ENCODE measurements around the gene SRRM1. TPM values are rescaled to one million over a fixed set of nuclear protein-coding genes. Genes with fewer than 3 reads are reported as not detected.
"Not testable (repeated sequence)": the region's sequence is repeated elsewhere in the genome, so short reads cannot be mapped to it uniquely, and the experiment has no call there.

The SRRM1 gene
- total RNA-seq, 4 donors from 2014 or later: 106 to 164 (median 152) TPM

DNA sequence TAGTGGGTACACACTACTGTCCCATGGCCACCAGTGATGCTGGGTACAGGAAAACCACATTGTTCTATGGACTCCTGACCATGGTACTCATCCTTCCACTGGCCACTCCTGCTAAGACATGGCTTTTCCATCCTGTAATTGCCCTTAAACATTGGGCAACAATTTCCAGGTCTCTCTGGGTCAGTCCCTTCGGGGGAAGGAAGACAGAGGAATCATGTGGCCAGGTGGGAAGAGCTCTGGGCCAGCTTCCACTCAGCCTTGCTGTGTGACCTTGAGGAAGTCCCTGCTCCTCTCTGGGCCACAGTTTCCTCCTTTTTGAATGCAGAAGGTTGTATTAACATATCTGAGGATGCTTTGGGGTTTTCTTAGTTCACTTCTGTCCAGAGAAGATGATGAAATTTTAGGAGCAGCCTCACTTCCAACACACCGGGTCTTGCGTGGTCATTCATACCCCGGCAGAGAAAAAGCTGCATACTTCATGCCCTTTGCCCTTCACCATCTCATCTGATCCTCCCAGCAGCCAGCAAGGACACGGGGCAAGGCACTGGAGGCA is 50.8 kb downstream of the SRRM1 start:
- no peaks in the 10 kb centered on the region for H3K27me3 ChIP-seq
- TF ChIP-seq POLR2A (IDR thresholded peaks at IDR 0.05): no peak
- TF ChIP-seq, protein P1, sequence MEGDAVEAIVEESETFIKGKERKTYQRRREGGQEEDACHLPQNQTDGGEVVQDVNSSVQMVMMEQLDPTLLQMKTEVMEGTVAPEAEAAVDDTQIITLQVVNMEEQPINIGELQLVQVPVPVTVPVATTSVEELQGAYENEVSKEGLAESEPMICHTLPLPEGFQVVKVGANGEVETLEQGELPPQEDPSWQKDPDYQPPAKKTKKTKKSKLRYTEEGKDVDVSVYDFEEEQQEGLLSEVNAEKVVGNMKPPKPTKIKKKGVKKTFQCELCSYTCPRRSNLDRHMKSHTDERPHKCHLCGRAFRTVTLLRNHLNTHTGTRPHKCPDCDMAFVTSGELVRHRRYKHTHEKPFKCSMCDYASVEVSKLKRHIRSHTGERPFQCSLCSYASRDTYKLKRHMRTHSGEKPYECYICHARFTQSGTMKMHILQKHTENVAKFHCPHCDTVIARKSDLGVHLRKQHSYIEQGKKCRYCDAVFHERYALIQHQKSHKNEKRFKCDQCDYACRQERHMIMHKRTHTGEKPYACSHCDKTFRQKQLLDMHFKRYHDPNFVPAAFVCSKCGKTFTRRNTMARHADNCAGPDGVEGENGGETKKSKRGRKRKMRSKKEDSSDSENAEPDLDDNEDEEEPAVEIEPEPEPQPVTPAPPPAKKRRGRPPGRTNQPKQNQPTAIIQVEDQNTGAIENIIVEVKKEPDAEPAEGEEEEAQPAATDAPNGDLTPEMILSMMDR (IDR thresholded peaks at IDR 0.05): no peak
- TF ChIP-seq EP300 (IDR thresholded peaks at IDR 0.05): no peak

DNA sequence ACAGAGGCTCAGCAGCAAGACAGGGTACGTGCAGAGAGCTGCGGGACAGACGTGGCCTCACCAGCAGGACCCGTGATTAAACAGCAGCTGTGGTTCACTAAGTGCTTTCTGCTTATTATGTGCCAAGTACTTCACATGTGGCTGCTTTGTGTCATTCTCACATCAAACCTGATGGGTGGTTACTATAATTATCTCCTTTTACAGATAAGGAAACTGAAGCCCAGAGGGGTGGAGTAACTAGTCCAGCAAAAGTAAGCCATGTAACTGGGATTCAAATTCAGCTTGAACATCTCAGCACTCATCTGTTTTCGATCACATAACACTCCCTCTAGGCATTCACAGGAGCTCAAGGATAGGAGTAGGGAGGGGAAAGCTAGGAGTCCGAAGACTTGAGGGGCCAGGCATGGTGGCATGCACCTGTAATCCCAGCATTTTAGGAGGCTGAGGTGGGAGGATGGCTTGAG is 51.3 kb downstream of the SRRM1 start:
- Histone ChIP-seq H3K4me1 (peaks cover 0 to 25% (median 7%) of the 10 kb centered on the region in 4 donors), H3K27ac (peak overlapping the region in 1 of 4 donors; percentile 52), H3K27me3 (no peaks in the 10 kb centered on the region), H3K9me3 (no peaks in the 10 kb centered on the region), H3K36me3 (no peaks in the 10 kb centered on the region), H3K4me3 (no peak overlapping the region)
- 33 to 43% methylated on average over 6 of the region's 6 CpGs for WGBS, 2 donors
- TF ChIP-seq EP300 (IDR thresholded peaks at IDR 0.05) (no peak), POLR2A (IDR thresholded peaks at IDR 0.05) (no peak)
- TF ChIP-seq, protein P1 (IDR thresholded peaks at IDR 0.05): no peak
- DNase-seq (ENCODE audit: low spot score in 2 of 2): no peak

More for the DNA sequence above, 50.8 kb downstream of the SRRM1 start:
- WGBS, 2 donors: 46 to 52% methylated on average over 5 of the region's 5 CpGs
- Histone ChIP-seq H3K36me3 (no peaks in the 10 kb centered on the region), H3K4me1 (peaks cover 0 to 25% (median 8%) of the 10 kb centered on the region in 4 donors), H3K9me3 (no peaks in the 10 kb centered on the region), H3K4me3 (no peak overlapping the region), H3K27ac (peak overlapping the region in 1 of 4 donors; percentile 52)
- no peak for DNase-seq (ENCODE audit: low spot score in 2 of 2)

DNA sequence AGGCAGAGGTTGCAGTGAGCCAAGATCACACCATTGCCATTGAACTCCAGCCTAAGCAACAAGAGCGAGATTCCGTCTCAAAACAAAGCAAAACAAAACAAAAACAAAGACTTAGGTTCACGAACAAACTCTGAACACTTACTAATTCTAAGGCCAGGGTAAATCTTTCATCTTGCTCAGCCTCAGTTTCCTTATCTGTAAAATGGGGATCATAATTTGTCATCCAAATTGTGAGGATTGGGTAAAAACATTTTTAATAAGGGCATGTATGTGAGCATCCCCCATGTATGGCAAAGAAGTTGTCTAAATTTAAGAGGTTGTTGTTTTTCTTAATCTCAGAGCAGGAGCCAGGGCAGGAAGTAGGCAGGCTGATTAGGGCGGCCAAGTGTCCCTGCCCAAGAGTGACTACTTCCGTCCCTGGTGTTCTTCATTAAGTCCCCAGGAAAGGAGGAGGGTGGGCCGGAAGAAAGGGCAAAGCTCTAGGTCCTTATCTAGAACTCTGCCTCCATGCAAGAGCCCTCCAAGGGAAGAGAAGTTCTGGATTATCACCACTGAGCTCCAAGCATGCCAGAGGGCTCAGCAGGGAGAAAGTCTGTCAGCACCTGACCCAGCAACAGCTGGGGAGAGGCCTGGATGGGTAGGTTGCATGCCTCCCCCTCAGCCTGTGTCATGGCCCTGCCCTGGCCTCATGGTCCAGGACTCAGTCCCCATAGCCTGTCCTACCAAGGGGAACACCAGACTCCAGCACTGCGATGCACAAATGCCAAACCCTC is 52.3 kb downstream of the SRRM1 start:
- 77 to 81% methylated on average over 7 of the region's 7 CpGs for WGBS, 2 donors
- Histone ChIP-seq H3K4me1 (peaks cover 0 to 25% (median 7%) of the 10 kb centered on the region in 4 donors), H3K9me3 (no peaks in the 10 kb centered on the region), H3K4me3 (no peak overlapping the region), H3K36me3 (no peaks in the 10 kb centered on the region), H3K27ac (no peak overlapping the region), H3K27me3 (no peaks in the 10 kb centered on the region)
- no peak for TF ChIP-seq EP300 (IDR thresholded peaks at IDR 0.05)
- DNase-seq (ENCODE audit: low spot score in 2 of 2): no peak

DNA sequence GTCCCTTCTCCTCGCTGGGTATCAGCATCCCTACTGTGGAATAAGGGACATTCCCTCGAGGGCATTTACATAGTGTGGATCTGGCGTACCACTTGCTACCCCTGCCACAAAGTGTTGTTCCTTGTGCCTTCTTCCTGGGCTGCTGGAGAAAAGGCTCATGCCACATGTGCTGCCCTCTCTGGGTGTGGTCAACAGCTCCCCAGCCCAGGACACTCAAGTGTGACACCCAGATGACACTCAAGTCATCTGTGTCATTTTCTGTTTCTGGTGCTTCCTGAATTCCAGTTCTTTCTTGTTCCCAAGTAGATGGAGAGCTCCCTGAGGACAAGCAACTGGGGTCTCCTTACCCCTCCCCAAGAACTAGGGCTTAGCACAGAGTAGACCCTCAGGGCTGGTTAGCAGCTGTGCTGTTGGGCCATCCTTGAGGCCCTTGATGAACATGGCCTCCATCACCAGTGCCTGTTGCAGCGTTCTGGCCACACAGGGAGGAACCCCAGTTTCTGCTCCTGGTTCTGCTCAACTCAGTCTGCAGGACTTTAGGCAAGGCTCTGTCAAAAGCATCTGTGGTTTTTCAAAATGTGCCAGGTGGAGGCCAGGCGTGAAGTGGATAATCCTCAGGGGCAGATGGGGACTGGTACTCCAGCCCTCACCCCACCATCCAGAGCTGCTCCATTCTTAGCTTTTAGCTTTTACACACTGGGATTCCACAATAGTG is 53.1 kb downstream of the SRRM1 start:
- no peaks in the 10 kb centered on the region for H3K36me3 ChIP-seq
- H3K27me3 ChIP-seq: no peaks in the 10 kb centered on the region
- no peak overlapping the region for H3K27ac ChIP-seq
- WGBS, 2 donors: 93 to 98% methylated on average over 4 to 5 of the region's 5 CpGs
- no peaks in the 10 kb centered on the region for H3K9me3 ChIP-seq
- TF ChIP-seq, protein P1 (IDR thresholded peaks at IDR 0.05): no peak
- TF ChIP-seq EP300 (IDR thresholded peaks at IDR 0.05) (no peak), POLR2A (IDR thresholded peaks at IDR 0.05) (no peak)
- DNase-seq (ENCODE audit: low spot score in 2 of 2): no peak
- H3K4me1 ChIP-seq: peaks cover 0 to 25% (median 7%) of the 10 kb centered on the region in 4 donors
- H3K4me3 ChIP-seq: no peak overlapping the region

DNA sequence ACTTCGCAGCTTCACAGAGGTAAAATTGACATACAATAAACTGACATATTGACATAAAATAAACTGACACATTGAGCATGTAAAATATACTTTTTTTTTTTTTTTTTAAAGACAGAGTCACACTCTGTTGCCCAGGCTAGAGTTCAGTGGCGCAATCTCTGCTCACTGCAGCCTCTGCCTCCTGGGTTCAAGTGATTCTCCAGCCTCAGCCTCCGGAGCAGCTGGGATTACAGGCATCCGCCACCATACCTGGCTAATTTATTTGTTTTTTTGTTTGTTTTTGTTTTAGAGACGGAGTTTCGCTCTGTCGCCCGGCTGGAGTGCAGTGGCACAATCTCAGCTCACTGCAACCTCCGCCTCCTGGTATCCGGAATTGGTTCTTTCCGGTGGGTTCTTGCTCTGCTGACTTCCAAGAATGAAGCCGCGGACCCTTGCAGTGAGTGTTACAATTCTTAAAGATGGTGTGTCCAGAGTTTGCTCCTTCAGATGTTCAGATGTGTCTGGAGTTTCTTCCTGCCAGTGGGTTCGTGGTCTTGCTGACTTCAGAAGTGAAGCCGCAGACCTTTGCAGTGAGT is 53.7 kb downstream of the SRRM1 start:
- 95 to 96% methylated on average over 15 of the region's 15 CpGs for WGBS, 2 donors
- Histone ChIP-seq H3K27me3 (no peaks in the 10 kb centered on the region), H3K36me3 (no peaks in the 10 kb centered on the region), H3K4me3 (no peak overlapping the region), H3K9me3 (no peaks in the 10 kb centered on the region), H3K27ac (no peak overlapping the region), H3K4me1 (peaks cover 0 to 25% (median 7%) of the 10 kb centered on the region in 4 donors)
- TF ChIP-seq POLR2A (IDR thresholded peaks at IDR 0.05) (no peak), EP300 (IDR thresholded peaks at IDR 0.05) (no peak)
- TF ChIP-seq, protein P1 (IDR thresholded peaks at IDR 0.05): no peak
- no peak for DNase-seq (ENCODE audit: low spot score in 2 of 2)

DNA sequence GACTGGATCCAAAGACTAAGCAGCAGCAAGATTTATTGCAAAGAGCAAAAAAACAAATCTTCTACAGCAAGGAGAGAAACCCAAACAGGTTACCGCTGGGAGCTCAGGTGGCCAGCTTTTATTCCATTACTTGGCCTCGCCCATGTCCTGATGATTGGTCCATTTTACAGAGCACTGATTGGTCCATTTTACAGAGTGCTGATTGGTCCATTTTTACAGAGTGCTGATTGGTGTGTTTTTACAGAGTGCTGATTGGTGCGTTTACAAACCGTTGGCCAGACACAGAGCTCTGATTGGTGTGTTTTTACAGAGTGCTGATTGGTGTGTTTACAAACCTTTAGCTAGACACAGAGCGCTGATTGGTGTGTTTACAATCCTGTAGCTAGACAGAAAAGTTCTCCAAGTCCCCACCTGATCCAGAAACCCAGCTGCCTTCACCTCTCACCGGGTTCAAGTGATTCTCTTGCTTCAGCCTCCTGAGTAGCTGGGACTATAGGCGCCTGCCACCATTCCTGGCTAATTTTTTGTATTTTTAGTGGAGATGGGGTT is 54.4 kb downstream of the SRRM1 start:
- not testable (repeated sequence) for DNase-seq (ENCODE audit: low spot score in 2 of 2); H3K36me3 ChIP-seq; H3K27me3 ChIP-seq; H3K27ac ChIP-seq; H3K9me3 ChIP-seq; H3K4me3 ChIP-seq
- H3K4me1 ChIP-seq: peaks cover 0 to 25% (median 7%) of the 10 kb centered on the region in 4 donors
- 93 to 96% methylated on average over 7 of the region's 7 CpGs for WGBS, 2 donors

DNA sequence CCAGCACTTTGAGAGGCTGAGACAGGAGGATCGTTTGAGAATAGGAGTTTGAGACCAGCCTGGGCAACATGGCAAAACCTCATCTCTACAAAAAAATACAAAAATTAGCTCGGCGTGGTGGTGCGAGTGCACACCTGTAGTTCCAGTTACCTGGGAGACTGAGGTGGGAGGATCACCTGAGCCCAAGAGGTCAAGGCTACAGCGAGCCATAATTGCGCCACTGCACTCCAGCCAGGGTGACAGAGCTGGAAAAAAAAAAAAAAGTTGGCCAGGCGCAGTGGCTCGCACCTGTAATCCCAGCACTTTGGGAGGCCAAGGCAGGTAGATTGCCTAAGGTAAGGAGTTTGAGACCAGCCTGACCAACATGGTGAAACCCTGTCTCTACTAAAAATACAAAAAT is 55.2 kb downstream of the SRRM1 start:
- H3K4me3 ChIP-seq; H3K36me3 ChIP-seq; H3K27me3 ChIP-seq; H3K9me3 ChIP-seq; H3K27ac ChIP-seq; DNase-seq (ENCODE audit: low spot score in 2 of 2): not testable (repeated sequence)
- 91 to 94% methylated on average over 8 of the region's 8 CpGs for WGBS, 2 donors
- H3K4me1 ChIP-seq: peaks cover 0 to 25% (median 7%) of the 10 kb centered on the region in 4 donors
